Chondrocyte (in vitro differentiated cells): ENCODE measurements around the gene BAIAP2. TPM values are rescaled to one million over a fixed set of nuclear protein-coding genes. Genes with fewer than 3 reads are reported as not detected.

ENCODE experiments used
- DNase-seq: peaks from one replicate; pipeline ENCODE4 v3.0.0; 2021; ENCODE audit warnings: mixed read lengths, low spot score
- H3K27ac Mint-ChIP-seq: one replicate; pipeline ENCODE4 v1.8.0; 2021; ENCODE audit warnings: mild to moderate bottlenecking, moderate library complexity, mixed read lengths; ENCODE audit not compliant: unreplicated experiment
- H3K27me3 Mint-ChIP-seq: 2 replicates; pipeline ENCODE4 v1.8.0; 2021; ENCODE audit warnings: low read depth, mixed read lengths
- H3K36me3 Mint-ChIP-seq: 2 replicates; pipeline ENCODE4 v1.8.0; 2021; ENCODE audit warnings: low read depth, mixed read lengths
- H3K4me1 Mint-ChIP-seq: 2 replicates; pipeline ENCODE4 v1.8.0; 2021; ENCODE audit warnings: low read depth, mild to moderate bottlenecking, mixed read lengths
- H3K4me3 Mint-ChIP-seq: one replicate; pipeline ENCODE4 v1.8.0; 2021; ENCODE audit warnings: mild to moderate bottlenecking, moderate library complexity, mixed read lengths; ENCODE audit not compliant: unreplicated experiment
- H3K9me3 Mint-ChIP-seq: 2 replicates; pipeline ENCODE4 v1.8.0; 2021; ENCODE audit warnings: low read depth, mixed read lengths
- CTCF ChIP-seq: fragments of 200-600 bp; sonication (generic); IDR thresholded peaks from 2 replicates; pipeline ENCODE4 v1.5.0; 2021; ENCODE audit warnings: antibody characterized with exemption, mild to moderate bottlenecking, moderate library complexity
- total RNA-seq: library from RNA; stranded (reverse); gene quantifications from 3 replicates; pipeline ENCODE4 v1.2.1, GENCODE V29; 2021

The BAIAP2 gene
- total RNA-seq, 1 donor from 2014 or later: 29.5 TPM

- no peak overlapping the region for H3K27ac Mint-ChIP-seq
- TF ChIP-seq CTCF: no peak
- peaks cover 5% of the 10 kb centered on the region for H3K27me3 Mint-ChIP-seq
- H3K4me3 Mint-ChIP-seq: no peak overlapping the region
- no peaks in the 10 kb centered on the region for H3K4me1 Mint-ChIP-seq
- no peak for DNase-seq
- no peaks in the 10 kb centered on the region for H3K9me3 Mint-ChIP-seq
- no peaks in the 10 kb centered on the region for H3K36me3 Mint-ChIP-seq
These were observed 112.8 kb downstream of the BAIAP2 start for GRCh38 chr17:81147701-81148100.

- Mint-ChIP-seq H3K4me1 (peaks cover 2% of the 10 kb centered on the region), H3K9me3 (no peaks in the 10 kb centered on the region), H3K4me3 (no peak overlapping the region), H3K36me3 (no peaks in the 10 kb centered on the region), H3K27ac (no peak overlapping the region), H3K27me3 (peaks cover 7% of the 10 kb centered on the region)
- no peak for TF ChIP-seq CTCF
- no peak for DNase-seq
These were observed 113.6 kb downstream of the BAIAP2 start for GRCh38 chr17:81148571-81148970.

GRCh38 chr17:81148986-81149533 is 114.1 kb downstream of the BAIAP2 start:
- H3K27me3 Mint-ChIP-seq: peaks cover 7% of the 10 kb centered on the region
- DNase-seq: no peak
- H3K27ac Mint-ChIP-seq: no peak overlapping the region
- no peak for TF ChIP-seq CTCF
- no peaks in the 10 kb centered on the region for H3K36me3 Mint-ChIP-seq
- H3K4me3 Mint-ChIP-seq: no peak overlapping the region
- peaks cover 2% of the 10 kb centered on the region for H3K4me1 Mint-ChIP-seq
- H3K9me3 Mint-ChIP-seq: no peaks in the 10 kb centered on the region

GRCh38 chr17:81150377-81151077 is 115.6 kb downstream of the BAIAP2 start:
- no peak for TF ChIP-seq CTCF
- no peaks in the 10 kb centered on the region for H3K36me3 Mint-ChIP-seq
- no peak for DNase-seq
- H3K9me3 Mint-ChIP-seq: no peaks in the 10 kb centered on the region
- H3K4me3 Mint-ChIP-seq: no peak overlapping the region
- peaks cover 7% of the 10 kb centered on the region for H3K27me3 Mint-ChIP-seq
- no peak overlapping the region for H3K27ac Mint-ChIP-seq
- H3K4me1 Mint-ChIP-seq: peaks cover 2% of the 10 kb centered on the region

GRCh38 chr17:81151278-81151677 is 116.3 kb downstream of the BAIAP2 start:
- DNase-seq: no peak
- Mint-ChIP-seq H3K27me3 (peaks cover 7% of the 10 kb centered on the region), H3K36me3 (no peaks in the 10 kb centered on the region), H3K9me3 (no peaks in the 10 kb centered on the region), H3K27ac (no peak overlapping the region), H3K4me1 (peaks cover 2% of the 10 kb centered on the region), H3K4me3 (no peak overlapping the region)
- TF ChIP-seq CTCF: no peak
